HG02678 (cell line): ENCODE data around the gene JPT1.

Source experiments
- ATAC-seq: cut with Tn5 transposase; IDR thresholded peaks from one replicate; pipeline ENCODE4 v1.9.1; 2021; ENCODE audit warnings: mild to moderate bottlenecking, moderate library complexity; ENCODE audit not compliant: unreplicated experiment

The JPT1 gene

DNA sequence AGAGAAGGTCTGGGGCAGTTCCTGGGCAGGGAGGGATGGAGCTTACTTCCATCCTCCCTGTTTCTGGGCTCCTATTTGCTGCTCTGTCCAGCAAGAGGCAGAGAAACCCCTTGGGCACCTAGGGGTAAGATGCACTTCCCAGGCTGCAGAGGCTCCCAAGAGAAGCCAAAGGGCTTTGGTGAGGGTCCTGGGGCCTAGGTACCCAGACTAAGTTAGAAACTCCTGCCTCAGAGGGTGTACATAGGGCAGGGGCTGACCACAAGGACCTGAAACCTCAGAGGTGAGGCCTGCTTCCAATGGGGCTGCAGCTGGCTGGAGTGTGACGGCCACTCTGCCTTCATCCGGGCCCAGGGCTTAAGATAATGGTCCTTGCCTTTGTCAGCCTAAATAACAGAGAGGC is 46.1 kb downstream of the JPT1 start:
- no peak for ATAC-seq

DNA sequence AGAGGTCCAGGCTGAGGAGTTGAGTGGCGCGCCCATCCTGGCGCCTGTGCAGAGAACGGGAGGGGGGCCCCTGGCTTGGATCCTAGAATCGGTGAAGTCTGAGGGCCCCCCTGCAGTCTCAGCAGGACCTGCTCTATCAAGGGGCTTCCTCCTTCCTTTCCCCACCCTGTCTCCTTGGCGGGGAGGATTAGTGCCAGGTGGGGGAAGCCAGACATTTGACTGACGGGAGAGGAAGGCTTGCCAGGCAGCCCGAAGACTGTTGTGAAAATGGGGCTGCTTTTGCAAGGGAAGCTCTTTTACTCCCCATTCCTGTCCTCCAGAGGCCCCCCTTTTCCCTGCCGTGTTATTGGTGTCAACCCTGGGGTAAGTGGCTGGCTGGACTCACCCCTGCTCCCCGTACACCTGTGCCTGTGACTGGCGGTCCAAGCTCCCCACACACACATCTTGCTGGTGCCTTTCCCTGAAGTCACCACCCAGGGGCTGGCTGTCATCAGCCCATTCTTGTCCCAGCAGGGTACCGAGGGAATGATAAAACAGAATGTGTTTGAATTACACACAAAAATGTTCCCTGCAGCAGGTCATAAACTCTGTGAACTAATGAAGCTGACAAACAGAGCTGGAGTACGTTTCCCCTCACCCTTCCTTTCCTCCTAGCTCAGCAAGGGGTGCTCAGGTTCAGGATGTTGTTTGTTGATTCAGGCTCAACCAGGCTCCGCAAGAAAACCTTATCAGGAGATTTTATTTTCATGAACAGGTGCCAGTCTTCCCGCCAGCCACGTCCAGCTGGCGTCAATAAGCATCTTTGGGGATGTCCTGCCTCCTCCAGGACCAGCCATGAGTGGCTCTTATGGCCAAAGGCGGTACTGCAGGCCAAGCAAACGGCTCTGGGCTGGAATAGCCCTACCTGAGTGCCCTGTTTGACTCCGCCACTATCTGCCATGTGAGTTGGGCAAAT is 48.9 kb downstream of the JPT1 start:
- ATAC-seq: no peak

DNA sequence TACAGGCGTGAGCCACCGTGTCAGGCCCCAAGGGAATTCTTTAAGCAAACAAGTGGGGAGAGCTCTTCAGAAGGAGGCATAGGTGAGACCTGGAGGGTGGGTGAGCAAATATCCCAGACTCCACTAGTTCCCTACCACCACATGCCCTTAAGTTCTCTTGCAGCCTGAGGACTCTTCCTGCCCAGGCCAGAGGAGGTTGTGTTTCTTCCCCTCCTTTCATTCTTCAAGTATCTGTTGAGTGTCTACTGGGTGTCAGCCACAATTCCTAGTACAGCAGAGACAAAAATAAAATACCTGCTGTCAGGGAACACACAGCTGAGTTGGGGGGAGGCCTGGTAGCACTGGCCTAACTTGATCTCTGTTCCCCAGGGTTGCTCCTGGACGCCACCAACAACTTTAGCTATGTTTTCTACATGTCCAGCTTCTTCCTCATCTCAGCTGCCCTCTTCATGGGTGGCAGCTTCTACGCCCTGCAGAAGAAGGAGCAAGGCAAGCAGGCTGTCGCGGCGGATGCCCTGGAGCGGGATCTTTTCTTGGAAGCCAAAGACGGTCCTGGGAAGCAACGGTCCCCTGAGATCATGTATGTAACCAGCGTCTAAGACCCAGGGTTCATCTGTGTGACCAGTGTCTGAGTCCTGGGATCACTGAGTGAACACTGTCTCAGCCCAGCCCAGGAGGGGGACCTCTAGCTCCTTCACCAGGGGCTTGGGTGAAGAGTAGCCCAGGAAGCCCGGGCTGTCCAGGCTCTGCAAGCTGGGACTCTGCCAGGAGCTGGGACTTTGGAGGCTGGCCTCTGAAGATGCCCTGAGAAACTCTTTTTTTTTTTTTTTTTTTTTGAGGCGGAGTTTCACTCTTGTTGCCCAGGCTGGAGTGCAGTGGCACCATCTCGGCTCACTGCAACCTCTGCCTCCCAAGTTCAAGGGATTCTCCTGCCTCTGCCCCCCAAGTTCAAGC is 50.4 kb downstream of the JPT1 start:
- no peak for ATAC-seq

DNA sequence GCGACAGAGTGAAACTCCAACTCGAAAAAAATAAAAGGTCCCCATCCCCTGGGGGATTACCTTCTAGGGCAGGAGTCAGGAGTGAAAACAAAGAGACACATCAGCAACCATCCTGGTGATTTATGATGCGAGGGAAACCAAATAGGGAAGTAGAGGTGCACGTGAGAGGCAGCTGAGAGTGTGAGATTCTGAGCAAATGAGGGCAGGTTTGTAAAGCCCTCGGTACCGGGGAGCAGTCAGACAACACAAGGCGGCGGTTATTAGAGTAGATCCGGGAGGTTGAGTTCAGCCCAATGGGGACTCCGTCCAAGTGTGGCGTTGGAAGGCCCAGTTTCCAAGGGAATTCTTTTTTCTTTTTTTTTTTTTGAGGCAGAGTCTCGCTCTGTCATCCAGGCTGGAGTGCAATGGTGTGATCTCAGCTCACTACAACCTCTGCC is 51.9 kb downstream of the JPT1 start:
- ATAC-seq: no peak

DNA sequence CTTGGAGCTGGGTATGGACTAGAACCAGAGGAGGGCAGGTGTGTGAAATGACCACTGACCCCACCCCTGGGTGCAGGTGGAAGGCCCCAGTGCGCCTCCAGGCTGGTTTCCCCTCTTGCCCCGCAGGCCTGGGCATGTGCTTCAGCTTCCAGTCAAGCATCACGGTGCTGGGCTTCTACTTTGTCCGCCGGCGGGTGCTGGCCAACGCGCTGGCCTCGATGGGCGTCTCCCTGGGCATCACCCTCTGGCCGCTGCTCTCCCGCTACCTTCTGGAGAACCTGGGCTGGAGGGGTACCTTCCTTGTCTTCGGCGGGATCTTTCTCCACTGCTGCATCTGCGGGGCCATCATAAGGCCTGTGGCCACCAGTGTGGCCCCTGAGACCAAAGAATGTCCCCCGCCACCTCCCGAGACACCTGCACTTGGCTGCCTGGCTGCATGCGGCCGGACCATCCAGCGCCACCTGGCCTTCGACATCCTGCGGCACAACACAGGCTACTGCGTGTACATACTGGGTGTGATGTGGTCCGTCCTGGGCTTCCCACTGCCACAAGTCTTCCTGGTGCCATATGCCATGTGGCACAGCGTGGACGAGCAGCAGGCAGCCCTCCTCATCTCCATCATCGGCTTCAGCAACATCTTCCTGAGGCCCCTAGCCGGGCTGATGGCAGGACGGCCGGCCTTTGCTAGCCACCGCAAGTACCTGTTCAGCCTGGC is 54.3 kb downstream of the JPT1 start:
- no peak for ATAC-seq

DNA sequence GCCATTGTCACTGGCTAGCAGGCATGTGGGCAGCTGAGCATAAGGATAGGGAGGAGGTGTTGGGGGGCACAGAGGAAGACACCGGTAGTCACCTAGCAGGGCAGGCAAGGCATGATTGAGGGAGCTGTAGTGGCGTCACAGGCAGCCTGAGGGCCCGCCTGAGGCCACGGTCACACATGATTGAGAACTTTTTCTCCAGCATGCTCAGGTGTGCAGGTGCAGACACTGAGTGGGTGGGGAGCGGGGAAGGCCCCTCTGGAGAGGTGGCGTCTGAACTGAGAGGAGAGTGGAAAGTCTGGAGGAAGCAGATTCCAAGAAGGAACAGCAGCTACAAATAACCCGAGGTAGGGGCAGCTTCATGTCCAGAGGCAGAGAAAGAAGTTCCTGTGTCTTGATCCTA is 55.5 kb downstream of the JPT1 start:
- ATAC-seq: no peak

DNA sequence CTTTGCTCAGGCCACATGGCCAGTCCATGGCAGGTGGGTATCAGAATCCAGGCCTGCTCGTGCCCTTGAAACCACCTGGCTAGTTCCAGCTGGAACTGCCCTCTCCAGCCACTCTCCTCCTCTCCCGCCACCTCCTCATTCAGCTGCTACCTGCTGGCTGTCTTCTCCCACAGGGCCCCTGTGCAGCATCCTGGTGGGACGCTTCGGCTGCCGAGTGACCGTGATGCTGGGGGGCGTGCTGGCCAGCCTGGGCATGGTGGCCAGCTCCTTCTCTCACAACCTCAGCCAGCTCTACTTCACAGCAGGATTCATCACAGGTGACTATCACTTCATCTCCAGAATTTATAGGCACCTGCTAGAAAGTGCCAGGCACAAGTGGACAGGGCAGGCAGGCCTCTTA is 56.4 kb downstream of the JPT1 start:
- no peak for ATAC-seq

DNA sequence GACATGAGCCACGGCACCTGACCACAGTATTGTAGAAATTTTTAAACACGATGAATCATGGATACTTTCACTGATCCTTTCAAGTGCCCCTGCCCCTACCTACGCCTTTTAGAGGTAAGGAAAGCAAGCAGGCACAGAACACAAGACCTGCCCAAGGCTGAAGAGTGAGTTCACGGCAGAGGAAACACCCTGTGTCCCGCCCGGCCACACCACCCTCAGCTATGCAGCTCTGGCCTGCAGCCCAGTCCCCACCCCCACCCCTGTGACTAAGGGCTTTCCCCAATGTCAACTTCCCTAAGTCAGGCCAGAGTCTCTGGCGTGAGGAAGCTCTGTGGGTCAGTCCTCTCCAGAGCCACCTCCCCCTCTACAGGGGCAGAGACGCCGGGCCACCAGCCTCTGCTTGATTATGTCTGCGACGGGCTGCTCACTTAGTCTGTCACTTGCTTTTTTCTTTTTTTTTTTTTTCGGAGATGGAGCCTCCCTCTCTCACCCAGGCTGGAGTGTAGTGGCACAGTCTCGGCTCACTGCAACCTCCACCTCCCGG is 58.2 kb downstream of the JPT1 start:
- ATAC-seq: no peak

DNA sequence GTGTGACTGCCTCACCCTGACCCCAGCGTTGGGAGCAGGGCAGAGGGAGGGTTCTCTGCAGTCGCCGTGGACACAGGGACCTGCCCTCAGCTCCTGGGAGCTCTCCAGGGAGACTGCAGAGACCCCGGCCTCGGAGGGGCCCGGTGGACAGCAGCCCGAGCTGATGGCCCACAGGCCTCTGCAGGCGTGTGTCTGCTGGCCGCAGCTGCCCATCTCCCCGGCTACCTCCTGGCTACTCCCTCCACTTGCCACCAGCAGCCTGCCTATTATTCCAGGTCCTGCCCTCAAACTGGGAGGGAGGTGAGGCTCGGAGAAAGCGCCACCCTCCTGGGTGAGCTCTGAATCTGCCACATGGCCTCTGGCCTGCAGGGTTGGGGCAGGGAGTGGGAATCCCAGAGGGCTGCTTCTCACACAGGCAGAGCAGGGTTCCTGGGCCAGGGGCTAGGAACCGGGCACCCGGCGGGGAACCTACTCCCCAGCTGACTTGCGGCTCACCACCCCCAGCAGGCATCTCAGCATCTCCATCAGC is 59.4 kb downstream of the JPT1 start:
- no peak for ATAC-seq

DNA sequence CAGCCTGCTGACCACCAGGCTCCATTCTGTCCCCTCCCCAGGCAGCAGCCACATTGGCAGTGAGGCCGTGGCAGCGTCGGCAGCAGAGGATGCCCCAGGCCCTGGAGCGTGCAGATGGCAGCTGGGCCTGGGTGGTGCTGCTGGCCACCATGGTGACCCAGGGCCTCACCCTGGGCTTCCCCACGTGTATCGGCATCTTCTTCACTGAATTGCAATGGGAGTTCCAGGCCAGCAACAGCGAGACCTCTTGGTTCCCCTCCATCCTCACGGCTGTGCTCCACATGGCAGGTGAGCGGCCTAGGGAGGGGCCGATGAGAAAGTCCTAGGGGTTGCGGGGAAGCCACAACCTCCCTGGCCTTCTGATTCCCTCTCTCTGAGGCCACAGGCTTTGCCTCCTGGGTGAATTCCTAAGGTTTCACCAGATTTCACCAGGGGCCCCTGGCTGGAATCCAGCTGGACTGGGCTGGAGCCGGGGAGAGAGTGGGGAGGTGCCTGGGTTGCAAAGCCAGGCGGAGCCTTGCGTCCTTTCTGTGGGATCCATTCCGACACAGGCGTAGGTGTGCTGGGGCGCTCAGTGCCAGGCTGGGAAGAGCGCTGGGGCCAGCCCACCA is 60.7 kb downstream of the JPT1 start:
- no peak for ATAC-seq

DNA sequence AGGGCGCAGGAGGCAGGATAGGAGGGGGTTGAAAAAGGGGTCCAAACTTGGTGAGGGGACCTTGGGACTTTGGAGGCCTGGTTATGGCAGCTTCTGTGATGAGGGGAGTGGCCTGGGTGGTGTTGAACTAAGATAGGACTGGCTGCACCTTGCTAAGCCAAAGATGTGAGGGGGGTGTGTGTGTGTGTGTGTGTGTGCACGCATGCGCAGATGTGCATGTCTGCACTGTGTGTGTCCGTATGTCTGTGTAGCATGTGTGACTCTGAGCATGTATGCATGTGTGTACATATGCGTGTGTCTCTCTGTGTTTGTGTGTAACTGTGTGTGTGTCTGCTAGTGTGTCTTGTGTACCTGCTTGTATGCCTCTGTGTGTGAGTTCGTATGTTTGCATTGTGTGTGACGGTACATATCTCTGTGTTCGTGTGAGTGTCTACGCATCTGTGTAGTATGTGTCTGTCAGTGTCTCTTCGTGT is 62.4 kb downstream of the JPT1 start:
- ATAC-seq: no peak

DNA sequence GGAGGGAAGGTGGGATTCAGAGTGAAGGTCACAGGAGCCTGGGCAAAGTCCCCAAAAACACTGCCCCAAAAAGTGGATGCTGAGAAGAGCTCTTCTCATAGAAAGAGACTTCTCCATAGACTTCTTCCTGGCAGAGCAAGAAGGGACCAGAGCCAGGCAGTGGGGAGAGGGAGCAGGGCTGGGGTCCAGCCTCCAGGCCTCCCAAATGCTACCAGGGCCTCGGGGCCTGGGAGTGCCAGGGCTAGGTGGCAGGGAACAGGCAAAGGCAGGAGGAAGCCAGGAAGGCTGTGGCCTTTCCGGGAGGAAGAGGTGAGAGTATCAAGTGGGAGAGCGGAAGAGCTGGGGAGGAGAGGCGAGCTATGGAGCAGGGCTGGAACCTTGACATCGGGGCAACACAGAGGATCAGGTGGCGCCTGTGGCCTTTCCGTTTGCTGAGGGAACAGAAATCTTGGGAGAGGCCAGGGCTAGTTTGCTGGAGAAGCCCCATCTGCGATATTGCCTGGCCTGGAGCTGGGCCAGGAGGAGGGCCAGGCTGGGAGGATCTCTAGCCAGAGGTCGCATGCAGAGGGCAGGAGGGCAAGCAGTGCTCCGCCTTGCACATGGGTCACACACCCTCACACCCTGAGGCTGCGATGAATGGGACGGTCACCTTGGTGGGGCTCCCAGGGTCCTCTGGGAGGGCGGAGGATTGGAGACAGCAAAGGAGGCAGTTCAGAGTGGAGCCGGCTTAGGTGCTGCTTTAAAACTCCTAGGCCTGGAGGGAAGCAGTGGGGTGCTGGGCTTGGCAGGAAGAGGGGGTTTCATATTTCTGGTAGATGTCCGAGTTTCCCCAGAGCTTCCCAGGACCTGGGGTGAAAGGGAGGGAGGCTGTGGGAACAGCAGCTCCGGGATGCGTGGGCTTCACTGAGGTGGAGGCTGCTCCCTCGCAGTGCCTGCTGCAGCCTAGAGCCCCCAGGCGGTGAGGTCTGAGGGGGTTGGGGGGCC is 63.1 kb downstream of the JPT1 start:
- ATAC-seq: no peak

DNA sequence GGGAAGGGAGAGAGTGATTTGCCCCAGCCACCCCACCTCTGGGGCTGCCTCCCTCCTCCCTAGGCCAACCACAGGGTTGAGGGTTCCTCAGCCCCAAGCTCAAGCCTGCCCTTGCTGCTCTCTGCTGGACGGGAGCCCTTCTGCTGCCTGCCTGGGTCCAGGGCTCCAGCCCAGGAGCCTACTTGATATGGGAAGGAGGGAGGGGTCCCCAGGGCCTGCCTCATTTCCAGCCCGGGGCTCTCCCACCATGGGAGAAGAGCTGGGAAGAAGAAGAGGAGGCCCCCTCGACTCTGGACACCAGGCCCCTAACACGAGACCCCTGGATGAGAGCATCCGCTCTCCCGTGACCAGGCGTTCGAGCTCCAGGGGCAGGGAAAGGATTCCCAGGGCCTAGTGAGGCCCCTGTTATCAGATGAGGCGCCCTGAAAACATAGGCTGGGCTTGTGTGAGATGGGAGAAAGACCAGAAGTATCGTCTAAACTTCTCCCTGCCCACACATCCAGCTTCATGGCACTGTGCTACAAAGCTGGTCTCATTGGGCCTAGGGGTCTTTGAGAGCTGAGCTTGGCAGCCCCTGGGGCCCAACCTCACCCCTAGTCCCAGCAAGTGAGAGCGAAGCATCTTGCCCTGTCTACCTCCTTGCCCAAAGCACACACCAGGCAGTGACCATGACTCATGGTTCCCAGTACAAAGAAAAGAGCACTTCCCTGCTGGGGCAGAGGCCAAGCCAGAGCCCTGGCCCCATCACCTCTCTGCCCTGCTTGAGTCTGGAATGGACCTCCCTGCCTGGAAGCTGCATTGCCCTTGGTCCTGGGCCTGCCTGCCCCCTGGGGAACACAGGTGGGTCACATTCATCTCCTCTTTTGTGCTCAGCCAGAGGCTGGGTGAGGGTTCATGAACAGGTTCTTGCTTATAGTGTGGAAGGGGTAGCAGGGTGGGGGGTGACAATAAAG is 65.6 kb downstream of the JPT1 start:
- peak; percentile 21 for ATAC-seq

DNA sequence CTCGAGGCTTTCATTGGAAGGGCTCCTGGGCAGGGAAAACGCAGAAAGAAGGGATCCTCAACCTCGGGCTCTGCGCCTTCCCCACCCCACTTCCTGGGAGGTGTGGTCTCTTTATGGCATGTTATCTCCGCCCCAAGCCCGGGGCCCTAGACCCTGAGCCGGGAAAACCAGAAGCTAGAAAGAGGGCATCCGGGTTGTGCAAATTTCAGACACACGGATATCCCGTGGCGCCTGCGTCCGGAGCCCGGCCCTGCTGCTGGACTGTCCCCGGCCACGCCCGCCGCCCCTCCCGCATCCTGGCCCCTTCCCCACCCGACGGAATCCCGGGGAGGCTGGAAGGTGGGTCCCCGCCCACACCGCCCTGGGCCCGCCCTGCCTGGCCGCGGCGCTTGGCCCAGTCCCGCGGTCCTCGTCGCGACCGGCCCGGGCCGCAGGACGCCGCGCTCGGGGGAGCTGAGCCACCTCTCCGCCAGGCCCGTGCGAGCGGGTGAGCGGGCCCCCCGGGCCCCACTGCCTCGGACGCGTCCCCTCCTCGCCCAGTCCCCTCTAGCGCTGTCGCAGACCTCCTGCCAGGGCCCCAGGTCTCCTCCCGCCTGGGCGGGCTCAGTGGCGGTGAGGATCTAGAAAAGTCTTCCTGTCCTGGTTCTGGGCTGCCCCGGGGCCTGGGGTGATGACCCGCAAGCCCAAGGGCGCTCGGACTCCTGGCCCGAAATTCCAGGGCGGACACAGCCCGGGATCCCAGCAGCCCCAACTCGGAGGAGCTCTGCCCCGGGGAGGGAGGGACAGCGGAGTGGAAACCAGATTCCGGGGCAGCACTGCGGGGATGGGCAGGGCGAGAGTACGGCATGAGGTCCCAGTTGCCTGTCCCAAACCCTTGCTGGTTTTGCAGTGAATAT is 66.5 kb downstream of the JPT1 start, which contains the start of gene SLC16A5:
Gene SLC16A5 (plus strand): TSS at position 397 of the 896 bp plus-strand sequence. CDS start 5,683 bp downstream, outside the sequence.
- peak; percentile 68 for ATAC-seq

DNA sequence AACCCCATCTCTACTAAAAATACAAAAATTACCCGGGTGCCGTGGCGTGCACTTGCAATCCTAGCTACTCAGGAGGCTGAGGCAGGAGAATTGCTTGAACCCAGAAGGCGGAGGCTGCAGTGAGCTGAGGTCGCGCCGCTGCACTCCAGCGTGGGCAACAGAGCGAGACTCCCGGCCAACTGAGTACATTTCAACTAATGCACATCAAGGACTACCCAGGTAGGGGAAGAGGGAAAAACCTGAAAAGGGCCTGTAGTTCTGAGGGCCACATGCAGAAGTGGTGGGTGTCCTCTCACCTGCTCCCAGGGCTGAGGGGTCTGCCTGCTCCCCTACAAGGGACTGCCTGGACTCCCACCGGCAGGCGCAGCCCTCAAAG is 67.1 kb downstream of the JPT1 start:
- peak; percentile 7 for ATAC-seq

DNA sequence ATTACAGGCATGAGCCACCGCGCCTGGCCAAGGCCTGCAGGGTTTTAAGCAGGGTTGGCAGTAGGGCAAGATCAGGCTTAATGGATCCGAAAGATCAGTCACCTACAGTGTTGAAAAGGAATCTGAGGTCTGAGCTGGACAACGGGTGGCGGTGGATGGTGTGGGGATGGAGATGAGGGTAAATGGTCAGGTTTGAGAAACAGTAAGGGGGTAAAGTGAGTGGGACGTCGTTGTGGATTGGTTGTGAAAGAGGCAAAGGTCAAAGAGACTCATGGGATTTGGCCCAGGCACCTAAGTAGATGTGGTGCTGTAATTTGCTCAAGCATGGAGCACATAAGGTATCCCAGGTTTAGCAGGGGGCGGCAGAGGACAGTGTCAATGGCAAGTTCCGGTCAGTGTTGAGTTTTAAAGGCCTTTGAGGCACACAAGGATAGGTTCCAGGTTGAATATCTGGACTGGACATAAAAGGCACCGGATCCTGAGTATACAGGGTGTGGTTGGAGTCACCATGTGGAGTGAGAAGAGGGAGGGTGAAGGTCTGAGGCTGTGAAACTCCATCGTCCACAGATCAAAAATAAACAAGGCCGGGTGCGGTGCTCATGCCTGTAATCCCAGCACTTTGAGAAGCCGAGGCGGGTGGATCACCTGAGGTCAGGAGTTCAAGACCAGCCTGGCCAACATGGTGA is 67.7 kb downstream of the JPT1 start:
- ATAC-seq: no peak
